HG02571 (cell line): ENCODE data around the gene ACTRT2.

Experiments
- ATAC-seq: cut with Tn5 transposase; IDR thresholded peaks from one replicate; pipeline ENCODE4 v1.9.1; 2021; ENCODE audit warnings: mild to moderate bottlenecking, moderate library complexity; ENCODE audit not compliant: unreplicated experiment

ACTRT2 gene

DNA sequence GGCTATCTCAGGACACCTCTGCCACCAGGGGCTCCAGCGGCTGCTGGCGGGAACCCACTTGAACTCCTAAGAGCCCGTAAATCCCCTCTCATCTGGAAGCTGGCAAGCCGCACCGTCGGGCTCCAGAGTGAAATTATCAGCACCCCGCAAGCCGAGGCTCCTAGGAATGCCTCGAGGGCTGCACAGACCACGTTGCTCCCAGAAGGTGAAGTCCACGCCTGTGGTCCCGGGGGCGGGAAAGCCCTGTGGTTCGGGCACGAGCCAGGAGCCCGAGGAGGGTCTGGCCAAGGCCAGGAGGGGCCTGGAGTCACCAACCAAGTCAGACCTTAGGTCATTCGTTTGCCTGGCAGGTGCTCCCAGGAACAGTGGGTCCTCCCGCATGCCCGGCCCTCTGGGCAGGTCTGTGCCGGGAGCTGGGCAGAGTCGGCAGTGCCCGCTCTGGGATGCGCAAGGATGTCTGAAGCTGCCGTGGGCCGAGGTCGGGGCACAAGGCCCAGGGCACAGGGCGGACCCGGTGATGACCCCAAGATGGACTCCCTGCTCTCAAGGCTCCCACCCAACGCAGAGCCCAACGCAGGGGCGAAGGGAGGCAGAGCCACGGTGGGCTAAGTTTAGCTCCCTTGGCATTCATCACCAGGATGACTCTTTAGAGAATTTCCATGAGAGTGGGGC is 8.9 kb downstream of the ACTRT2 start:
- no peak for ATAC-seq

GRCh38 chr1:3030663-3031381 is 9.6 kb downstream of the ACTRT2 start:
- ATAC-seq = no peak

DNA sequence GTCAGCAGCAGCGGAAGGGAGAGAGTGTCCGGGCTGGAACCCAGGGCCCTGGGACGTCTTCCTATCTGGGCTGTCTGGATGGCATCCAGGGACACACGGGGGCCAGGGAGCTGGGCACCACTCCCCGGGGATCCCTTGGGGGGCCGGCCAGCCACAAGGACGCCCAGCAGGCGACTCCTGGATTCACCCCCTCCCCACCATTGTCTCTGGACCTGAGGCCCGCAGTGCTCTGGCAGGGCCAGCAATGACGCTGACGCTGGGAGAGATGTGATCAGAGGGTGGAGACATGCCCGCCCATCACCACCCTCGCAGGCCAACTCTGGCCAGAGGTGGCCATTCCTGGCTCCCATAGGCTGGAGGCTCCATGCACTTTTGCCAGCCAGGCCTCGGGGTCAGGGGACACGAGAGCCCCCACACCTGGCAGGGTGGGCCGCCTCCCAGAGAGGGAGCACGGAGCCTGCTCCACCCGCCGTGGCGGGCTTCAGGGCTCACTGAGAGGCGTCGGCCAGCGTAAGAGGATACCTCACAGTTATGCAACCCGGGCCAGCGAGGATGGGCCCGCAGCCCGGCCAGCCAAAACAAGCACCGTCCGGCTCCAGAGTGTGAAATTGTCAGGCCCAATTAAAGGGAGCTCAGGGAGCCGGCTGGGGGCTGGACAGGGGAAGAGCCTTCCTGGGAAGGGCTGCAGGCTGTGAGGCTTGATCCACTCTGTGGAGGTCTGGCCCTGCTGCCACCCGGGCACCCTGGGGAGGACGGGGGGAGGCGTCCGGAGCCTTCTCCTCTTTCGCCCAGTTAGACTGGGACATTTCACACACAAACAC is 10.3 kb downstream of the ACTRT2 start:
- ATAC-seq = no peak

DNA sequence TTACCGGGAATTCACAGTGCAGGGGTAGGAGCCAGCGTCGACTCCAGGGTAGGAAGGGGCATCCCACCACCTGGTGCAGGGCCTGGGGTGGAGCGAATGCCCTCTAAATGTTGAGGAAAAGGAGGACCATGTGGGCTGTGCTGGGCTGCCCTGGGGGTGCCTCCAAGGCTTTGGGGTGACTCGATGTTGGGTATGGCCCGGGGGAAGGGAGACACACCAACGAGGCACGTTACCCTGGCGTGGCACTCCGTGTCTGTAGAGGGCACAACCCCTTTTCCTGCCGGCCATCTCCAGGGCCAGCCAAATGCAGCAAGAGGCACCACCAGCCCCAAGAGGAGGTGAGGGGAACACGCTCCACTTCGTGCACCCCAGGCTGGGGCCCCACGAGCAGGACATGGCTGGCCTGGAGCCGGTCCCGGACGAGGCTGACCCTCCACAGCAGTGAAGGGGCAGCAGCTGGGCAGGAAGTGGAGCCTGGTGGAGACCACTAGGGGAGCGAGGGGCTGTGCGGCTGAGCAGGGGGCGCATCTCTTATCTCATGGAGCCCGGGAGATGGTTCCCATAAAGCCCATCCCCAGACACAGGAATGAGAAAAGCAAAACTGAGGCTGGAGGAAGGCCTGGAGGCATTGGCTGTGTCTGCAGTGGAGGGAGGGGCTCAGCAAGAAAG is 11.2 kb downstream of the ACTRT2 start:
- no peak for ATAC-seq

DNA sequence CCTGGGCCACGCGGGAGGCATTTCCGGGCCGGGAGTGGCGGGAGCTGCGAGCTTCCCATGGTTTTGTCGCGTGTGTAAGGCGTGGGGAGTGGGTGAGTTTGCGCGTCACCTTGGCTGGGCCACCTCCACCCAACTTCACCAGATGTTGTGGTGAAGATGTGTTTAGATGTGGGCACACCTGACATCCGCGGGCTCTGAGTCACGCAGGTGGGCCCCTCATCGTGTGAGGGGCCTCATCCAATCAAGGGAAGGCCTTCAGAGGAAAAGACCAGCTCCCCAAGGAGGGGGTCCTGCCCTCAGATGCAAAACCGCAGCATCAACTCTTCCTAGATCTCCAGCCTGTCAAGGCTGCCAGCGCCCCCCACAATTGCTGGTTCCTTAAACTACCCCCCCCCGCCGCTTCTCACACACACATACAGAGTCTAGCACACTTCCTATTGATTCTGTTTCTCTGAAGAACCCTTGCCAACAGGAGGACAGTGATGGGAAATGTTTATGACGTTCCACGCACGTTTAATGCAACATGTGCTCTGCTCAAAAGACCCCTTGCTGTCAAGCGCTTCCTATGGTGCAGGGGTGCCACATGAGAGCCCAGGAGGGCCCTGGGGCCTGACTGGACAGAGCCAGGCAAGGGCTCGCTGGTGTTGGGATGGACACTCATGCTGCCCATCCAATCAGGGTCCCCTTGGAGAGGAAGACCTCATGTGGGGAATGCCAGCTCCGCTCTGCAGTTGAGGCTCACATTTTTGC is 11.9 kb downstream of the ACTRT2 start:
- no peak for ATAC-seq

DNA sequence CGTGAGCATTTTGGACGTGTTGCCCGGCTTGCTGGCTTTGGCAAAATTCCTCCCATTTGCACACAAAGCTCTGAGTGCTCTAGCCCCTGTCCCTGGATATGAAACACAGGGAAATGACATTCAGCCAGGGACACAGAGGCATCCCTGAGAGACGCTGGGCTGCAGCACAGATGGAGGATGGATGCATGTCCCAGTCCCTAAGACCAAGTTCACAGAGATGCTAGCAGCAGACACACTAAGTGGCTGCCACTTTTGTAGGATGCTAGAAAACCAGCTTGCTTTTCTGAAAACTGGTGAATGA is 12.5 kb downstream of the ACTRT2 start:
- ATAC-seq = no peak

- no peak for ATAC-seq
Observed at GRCh38 chr1:3034162-3034561, 12.9 kb downstream of the ACTRT2 start.

DNA sequence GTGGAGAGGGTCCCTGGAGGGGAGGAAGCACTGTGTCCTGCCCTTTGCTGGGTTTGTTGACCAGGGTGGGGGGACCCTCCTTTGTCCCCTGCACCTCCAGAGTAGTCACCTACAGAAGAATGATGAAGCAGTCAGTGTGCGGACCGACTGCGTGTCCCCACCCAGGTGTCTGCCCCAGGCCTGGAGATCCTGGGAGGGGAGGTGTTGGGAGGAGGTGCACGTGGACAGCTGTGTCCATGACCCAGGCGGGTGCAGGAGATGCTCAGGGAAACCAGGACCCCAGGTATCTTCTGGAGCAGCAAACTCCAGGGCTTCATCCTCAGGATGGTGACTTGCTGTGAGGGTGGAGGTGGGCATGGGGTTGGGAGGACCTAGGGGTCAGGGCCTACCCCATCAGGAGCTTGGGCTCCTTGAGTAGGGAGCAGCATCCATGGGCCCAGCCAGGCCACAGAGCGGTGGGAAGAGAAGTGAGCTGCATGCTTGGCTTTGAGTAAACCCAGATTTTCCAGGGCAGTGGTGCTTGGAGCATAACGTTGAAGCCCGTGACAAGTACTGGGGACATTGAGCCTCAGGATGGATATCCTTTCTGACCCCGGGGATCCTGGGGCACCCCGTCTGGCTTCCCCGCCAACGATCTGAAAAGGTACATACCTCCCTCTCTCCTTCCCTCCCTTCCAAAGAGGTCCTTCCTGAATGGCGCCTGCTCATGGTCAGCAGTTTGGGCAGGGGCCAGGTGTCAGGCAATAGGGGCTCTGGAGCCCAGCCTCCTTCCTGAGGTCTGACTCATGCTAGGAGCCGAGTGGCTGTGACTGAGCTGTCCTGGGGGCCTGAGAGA is 13.7 kb downstream of the ACTRT2 start:
- ATAC-seq = no peak

GRCh38 chr1:3035563-3036446 is 14.5 kb downstream of the ACTRT2 start:
- ATAC-seq = no peak

DNA sequence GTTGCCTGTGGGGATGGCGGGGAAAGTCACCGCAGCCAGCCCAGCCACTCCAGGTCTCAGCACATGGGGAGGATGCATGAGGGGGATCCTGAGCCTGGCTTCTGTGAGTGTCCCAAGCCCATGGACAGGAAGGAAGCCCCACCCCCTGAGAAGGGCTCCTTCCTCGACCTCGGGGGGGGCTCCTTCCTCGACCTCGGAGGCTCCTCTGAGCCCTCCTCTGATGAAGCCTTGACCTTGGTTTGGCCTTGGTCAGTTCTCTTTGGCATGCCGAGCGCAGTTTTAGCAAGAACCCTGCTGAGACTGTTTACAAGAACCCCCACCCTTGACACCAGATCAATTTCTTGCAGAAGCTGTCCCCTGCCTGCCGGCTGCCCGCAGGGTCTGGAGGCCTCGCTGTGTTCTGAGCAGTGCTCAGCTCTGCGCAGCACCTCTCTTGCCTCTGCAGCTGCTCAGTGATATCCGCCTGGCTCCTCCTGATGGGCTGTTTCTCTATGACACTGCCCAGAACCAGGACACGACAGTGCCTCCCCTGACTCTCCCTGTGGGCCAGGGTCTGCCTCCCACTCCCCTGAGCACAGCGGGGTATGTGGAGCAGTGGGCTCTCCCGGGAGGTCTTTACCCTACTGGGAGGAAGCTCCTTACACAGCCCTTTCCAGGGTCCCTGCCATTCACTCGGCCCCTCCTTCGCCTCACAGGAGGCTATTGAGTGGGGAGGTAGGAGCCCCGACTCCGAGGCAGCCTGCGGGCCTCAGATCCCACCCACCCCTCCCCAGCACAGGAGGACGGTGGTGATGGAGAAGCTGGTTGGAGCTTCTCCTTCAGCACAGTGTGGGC is 15.4 kb downstream of the ACTRT2 start:
- ATAC-seq = no peak

- no peak for ATAC-seq
Observed at GRCh38 chr1:3037281-3038040, 16.2 kb downstream of the ACTRT2 start.

DNA sequence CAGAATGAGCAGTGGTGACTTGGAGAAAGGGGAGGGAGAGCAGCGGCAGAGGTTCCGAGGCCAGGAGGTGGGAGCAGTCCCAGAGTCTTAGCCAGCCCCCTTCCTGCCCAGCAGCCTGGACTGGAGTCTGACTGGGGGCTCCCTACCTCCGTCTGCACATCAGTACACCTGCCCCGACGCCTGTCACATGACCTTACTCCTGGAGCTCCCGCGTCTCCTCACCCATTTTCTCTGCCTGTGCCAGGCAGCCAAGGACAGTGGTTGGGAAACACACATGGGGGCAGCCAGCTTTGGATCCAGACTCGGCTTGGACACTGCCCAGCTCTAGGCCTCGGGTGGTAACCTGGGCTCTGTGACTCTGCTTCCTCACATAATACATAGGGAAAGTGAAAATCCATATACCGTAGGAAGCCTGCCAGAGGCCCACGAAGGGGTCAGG is 16.9 kb downstream of the ACTRT2 start:
- no peak for ATAC-seq

DNA sequence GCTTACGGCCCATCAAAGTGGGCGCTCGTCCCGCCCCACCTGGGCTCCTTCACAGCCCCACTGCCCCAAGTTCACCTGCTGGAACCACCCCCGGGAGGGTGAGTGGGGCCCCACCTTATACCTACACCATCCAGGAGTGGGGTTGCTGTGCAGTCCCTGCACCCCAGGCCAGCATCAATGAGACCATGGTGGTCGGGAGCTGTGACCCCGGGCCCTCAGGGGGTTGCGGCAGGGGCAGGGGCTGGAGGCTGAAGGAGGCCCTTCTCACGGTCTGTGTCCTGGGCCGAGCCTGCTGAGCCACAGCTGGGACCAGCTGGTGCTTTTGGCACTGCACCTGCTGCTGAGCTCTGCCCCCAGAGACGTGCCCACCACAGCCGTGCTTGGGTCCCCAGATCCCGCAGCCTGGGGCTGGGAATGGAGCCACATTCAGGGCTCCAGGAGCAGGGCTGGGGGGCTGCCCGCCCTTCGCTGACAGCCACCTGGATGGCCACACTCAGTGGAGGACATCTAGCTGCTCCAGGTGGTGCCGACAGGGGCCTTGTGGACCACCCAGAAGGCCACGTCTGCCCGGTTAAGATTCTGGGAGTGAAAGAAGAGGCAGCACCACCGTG is 17.4 kb downstream of the ACTRT2 start:
- ATAC-seq = no peak

DNA sequence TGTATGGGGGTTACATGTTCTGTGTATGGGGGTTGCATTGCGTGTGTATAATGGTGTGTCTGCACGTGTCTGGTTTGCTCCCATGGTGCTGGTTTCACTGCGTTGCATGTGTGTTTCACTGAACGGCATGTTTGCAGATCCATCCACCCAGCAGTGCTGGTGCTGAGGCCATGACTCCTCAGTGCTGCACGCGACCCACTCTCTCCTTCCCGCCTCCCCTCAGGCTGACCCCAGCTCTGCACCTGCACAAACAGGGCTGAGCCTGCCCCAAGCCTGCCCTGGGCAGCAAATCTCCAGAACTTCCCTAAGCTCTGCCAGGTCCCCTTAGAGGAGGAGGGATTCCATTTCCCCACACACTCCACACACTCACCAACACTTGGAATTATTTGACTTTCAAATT is 18.7 kb downstream of the ACTRT2 start:
- ATAC-seq = no peak

- ATAC-seq = no peak
Observed at GRCh38 chr1:3042481-3042880, 21.2 kb downstream of the ACTRT2 start.

DNA sequence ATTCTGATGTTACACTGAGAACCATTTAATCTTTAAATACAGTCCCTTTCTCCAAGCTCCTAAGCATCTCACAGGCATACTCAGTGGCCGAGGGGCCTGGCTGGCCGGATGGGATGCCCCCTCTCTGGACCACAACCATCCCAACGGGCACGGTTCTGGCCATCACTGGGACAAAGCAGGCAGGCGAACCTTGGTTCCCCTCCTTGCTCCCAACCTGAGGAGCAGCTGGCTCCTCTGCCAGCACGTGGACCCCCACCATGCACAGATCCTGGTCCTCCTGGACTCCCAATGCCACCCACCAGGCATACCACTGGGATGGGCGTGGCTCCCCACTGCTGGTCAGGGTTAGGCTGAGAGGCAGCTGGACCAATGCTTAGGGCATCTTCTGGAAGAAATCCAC is 27.9 kb downstream of the ACTRT2 start:
- ATAC-seq = no peak

DNA sequence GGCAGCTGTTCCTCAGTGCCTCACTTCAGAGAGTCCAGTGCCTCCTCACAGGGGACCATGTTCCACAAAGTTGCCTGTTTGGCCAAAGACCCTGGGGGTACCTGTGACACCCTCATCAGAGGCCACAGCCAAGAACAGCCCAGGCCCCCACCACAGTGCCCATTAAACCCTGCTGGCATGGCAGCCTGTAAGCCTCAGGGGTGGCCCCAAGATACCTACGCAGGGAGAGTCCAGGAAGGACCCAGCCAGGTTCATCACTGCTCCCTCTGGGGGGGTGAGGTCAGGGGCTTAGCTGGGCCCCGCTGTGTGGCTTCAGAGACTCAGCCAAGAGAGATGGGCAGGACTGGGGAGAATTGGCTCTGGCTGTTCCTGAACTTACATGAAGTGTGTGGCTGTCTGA is 28.6 kb downstream of the ACTRT2 start:
- no peak for ATAC-seq
